HG03342 (cell line): ENCODE results near the gene TAOK2.
"Not testable (repeated sequence)": the region's sequence is repeated elsewhere in the genome, so short reads cannot be mapped to it uniquely, and the experiment has no call there.

Experiments
- ATAC-seq: cut with Tn5 transposase; IDR thresholded peaks from one replicate; pipeline ENCODE4 v1.9.1; 2021; ENCODE audit warnings: mild to moderate bottlenecking, moderate library complexity; ENCODE audit not compliant: unreplicated experiment

Gene TAOK2

GRCh38 chr16:30002614-30003346, 29.1 kb downstream of the TAOK2 start:
- no peak for ATAC-seq

GRCh38 chr16:30003670-30004423, 30.2 kb downstream of the TAOK2 start:
- no peak for ATAC-seq

GRCh38 chr16:30004424-30004776, 30.7 kb downstream of the TAOK2 start:
- no peak for ATAC-seq

- no peak for ATAC-seq
These were observed 31.2 kb downstream of the TAOK2 start for GRCh38 chr16:30004811-30005242.

- ATAC-seq: no peak
These were observed 31.9 kb downstream of the TAOK2 start for GRCh38 chr16:30005341-30006094.

- no peak for ATAC-seq
These were observed 32.4 kb downstream of the TAOK2 start for GRCh38 chr16:30006095-30006473.

- no peak for ATAC-seq
These were observed 33.1 kb downstream of the TAOK2 start for GRCh38 chr16:30006659-30007377.

GRCh38 chr16:30007378-30007895, 33.8 kb downstream of the TAOK2 start:
- no peak for ATAC-seq

GRCh38 chr16:30009085-30009862, 35.6 kb downstream of the TAOK2 start:
- ATAC-seq: no peak

- no peak for ATAC-seq
These were observed 36.5 kb downstream of the TAOK2 start for GRCh38 chr16:30009990-30010843.

- ATAC-seq: no peak
These were observed 37.4 kb downstream of the TAOK2 start, which contains the start of gene DOC2A for GRCh38 chr16:30010844-30011713. Gene DOC2A, minus strand, starts transcription at chr16:30011027. Its CDS starts 805 bp downstream, at chr16:30010222.

GRCh38 chr16:30011714-30012504, 38.2 kb downstream of the TAOK2 start:
- no peak for ATAC-seq

GRCh38 chr16:30012598-30012997, 38.9 kb downstream of the TAOK2 start:
- not testable (repeated sequence) for ATAC-seq

GRCh38 chr16:30015450-30015849, 41.8 kb downstream of the TAOK2 start:
- ATAC-seq: not testable (repeated sequence)

GRCh38 chr16:30016555-30017276, 43.0 kb downstream of the TAOK2 start:
- ATAC-seq: no peak

- no peak for ATAC-seq
These were observed 43.6 kb downstream of the TAOK2 start for GRCh38 chr16:30017277-30017656.

- not testable (repeated sequence) for ATAC-seq
These were observed 44.3 kb downstream of the TAOK2 start for GRCh38 chr16:30017937-30018336.
